Measurements from ENCODE around the gene LTF. TPM values are rescaled to one million over a fixed set of nuclear protein-coding genes. Genes with fewer than 3 reads are reported as not detected.

LTF gene
- total RNA-seq, 2 donors from 2014 or later, result 1.0 to 1.6 TPM

GRCh38 chr3:46505953-46506352 is 41.2 kb upstream of the LTF start:
- H3K4me3 ChIP-seq, result no peak overlapping the region
- H3K27ac ChIP-seq, result no peak overlapping the region
- no peaks in the 10 kb centered on the region for H3K36me3 ChIP-seq
- H3K9ac ChIP-seq (ENCODE audit: low read depth in 2 of 2, low read length in 2 of 2), result no peak overlapping the region
- no peak for DNase-seq
- H3K4me1 ChIP-seq, result no peaks in the 10 kb centered on the region
- TF ChIP-seq, protein P1, sequence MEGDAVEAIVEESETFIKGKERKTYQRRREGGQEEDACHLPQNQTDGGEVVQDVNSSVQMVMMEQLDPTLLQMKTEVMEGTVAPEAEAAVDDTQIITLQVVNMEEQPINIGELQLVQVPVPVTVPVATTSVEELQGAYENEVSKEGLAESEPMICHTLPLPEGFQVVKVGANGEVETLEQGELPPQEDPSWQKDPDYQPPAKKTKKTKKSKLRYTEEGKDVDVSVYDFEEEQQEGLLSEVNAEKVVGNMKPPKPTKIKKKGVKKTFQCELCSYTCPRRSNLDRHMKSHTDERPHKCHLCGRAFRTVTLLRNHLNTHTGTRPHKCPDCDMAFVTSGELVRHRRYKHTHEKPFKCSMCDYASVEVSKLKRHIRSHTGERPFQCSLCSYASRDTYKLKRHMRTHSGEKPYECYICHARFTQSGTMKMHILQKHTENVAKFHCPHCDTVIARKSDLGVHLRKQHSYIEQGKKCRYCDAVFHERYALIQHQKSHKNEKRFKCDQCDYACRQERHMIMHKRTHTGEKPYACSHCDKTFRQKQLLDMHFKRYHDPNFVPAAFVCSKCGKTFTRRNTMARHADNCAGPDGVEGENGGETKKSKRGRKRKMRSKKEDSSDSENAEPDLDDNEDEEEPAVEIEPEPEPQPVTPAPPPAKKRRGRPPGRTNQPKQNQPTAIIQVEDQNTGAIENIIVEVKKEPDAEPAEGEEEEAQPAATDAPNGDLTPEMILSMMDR (IDR thresholded peaks at IDR 0.05), result no peak
- H3K9me3 ChIP-seq, result no peaks in the 10 kb centered on the region
- H3K27me3 ChIP-seq, result no peaks in the 10 kb centered on the region
- intact Hi-C loops (cut with DNase I), result no loop called here

GRCh38 chr3:46504789-46505188 is 40.1 kb upstream of the LTF start:
- intact Hi-C loops (cut with DNase I), result no loop called here
- TF ChIP-seq, protein P1 (IDR thresholded peaks at IDR 0.05), result no peak
- no peak overlapping the region for H3K27ac ChIP-seq
- H3K27me3 ChIP-seq, result no peaks in the 10 kb centered on the region
- no peak overlapping the region for H3K4me3 ChIP-seq
- H3K9ac ChIP-seq (ENCODE audit: low read depth in 2 of 2, low read length in 2 of 2), result no peak overlapping the region
- H3K36me3 ChIP-seq, result no peaks in the 10 kb centered on the region
- DNase-seq, result no peak
- H3K9me3 ChIP-seq, result no peaks in the 10 kb centered on the region
- H3K4me1 ChIP-seq, result no peaks in the 10 kb centered on the region

DNA sequence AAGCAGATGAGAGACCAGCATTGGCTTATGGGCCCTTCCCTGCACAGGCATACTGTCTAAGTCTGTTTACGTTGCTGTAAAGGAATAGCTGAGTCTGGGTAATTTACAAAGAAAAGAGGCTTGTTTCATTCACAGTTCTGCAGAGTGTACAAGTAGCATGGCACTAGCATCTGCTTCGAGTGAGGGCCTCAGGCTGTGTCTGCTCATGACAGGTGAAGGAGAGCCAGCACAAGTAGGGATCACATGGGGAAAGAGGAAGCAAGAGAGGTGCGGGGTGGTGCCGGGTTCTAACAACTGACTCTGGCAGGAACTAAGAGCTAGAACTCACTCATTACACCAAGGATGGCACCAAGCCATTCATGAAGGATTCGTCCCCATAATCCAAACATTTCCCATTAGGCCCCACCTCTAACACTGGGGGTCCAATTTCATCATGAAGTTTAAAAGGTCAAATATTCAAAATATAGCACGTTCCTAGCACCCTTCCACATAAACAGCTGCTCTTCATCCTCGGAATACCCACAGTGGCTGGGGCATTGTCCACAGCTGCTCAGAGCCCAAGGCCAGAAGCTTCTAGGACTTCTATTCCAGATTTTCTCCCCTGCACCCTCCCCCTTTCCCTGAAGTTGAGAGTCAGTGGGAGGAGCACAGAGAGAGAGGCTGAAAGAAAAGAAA is 38.6 kb upstream of the LTF start:
- Histone ChIP-seq H3K27me3 (no peaks in the 10 kb centered on the region), H3K27ac (no peak overlapping the region), H3K4me1 (no peaks in the 10 kb centered on the region), H3K9ac (ENCODE audit: low read depth in 2 of 2, low read length in 2 of 2) (no peak overlapping the region), H3K36me3 (no peaks in the 10 kb centered on the region), H3K4me3 (no peak overlapping the region), H3K9me3 (no peaks in the 10 kb centered on the region)
- intact Hi-C loops (cut with DNase I), result no loop called here
- TF ChIP-seq, protein P1 (IDR thresholded peaks at IDR 0.05), result no peak
- no peak for DNase-seq

GRCh38 chr3:46501702-46502101 is 37.0 kb upstream of the LTF start:
- intact Hi-C loops (cut with DNase I), result no loop called here
- TF ChIP-seq, protein P1 (IDR thresholded peaks at IDR 0.05), result no peak
- Histone ChIP-seq H3K36me3 (no peaks in the 10 kb centered on the region), H3K27ac (no peak overlapping the region), H3K4me3 (no peak overlapping the region), H3K27me3 (no peaks in the 10 kb centered on the region), H3K9ac (ENCODE audit: low read depth in 2 of 2, low read length in 2 of 2) (no peak overlapping the region), H3K4me1 (no peaks in the 10 kb centered on the region), H3K9me3 (no peaks in the 10 kb centered on the region)
- no peak for DNase-seq

GRCh38 chr3:46500656-46501635 is 36.2 kb upstream of the LTF start:
- Histone ChIP-seq H3K4me3 (no peak overlapping the region), H3K36me3 (no peaks in the 10 kb centered on the region), H3K9me3 (no peaks in the 10 kb centered on the region), H3K9ac (ENCODE audit: low read depth in 2 of 2, low read length in 2 of 2) (no peak overlapping the region), H3K4me1 (no peaks in the 10 kb centered on the region), H3K27me3 (no peaks in the 10 kb centered on the region), H3K27ac (no peak overlapping the region)
- intact Hi-C loops (cut with DNase I), result no loop called here
- TF ChIP-seq, protein P1 (IDR thresholded peaks at IDR 0.05), result no peak
- DNase-seq, result no peak

Data from colonic mucosa (tissue), 4 donors.